Gastrocnemius medialis (tissue), 4 donors: ENCODE data around the gene TNFAIP3.

Experiments used
- CTCF ChIP-seq, 5 experiments: fragments of 450-650 bp in 3 of 5; fragments of 200-600 bp in 2 of 5; sonication (generic) in 2 of 5; IDR thresholded peaks in 4 of 5; conservative IDR thresholded peaks in 1 of 5; 1 replicate in 4 of 5; 2 replicates in 1 of 5; pipeline ENCODE4 v1.5.1; 2016 to 2019; ENCODE audit warnings: antibody characterized with exemption in 5 of 5, mild to moderate bottlenecking in 3 of 5, moderate library complexity in 3 of 5
- POLR2A ChIP-seq, 2 donors: fragments of 450-650 bp; IDR thresholded peaks; one replicate each; pipeline ENCODE4 v1.6.1; 2017; ENCODE audit warnings: antibody characterized with exemption in 2 of 2, mild to moderate bottlenecking in 2 of 2, moderate library complexity in 2 of 2

GRCh38 chr6:137819740-137820139 lies 47.3 kb upstream of the TNFAIP3 start:
- TF ChIP-seq CTCF (IDR thresholded peaks at IDR 0.05 in 4 of 5, conservative IDR thresholded peaks at IDR 0.05 in 1 of 5) (no peak), POLR2A (IDR thresholded peaks at IDR 0.05) (no peak)
